GM12801 (cell line): Measurements from ENCODE around the gene FAM98A.

Experiments used
- TF ChIP-seq, protein P1 (sequence below): IDR thresholded peaks from one replicate; pipeline ENCODE4 v1.5.1; 2011; ENCODE audit warnings: control low read depth; ENCODE audit not compliant: insufficient read length; ENCODE audit errors: extremely low read depth

Gene FAM98A

DNA sequence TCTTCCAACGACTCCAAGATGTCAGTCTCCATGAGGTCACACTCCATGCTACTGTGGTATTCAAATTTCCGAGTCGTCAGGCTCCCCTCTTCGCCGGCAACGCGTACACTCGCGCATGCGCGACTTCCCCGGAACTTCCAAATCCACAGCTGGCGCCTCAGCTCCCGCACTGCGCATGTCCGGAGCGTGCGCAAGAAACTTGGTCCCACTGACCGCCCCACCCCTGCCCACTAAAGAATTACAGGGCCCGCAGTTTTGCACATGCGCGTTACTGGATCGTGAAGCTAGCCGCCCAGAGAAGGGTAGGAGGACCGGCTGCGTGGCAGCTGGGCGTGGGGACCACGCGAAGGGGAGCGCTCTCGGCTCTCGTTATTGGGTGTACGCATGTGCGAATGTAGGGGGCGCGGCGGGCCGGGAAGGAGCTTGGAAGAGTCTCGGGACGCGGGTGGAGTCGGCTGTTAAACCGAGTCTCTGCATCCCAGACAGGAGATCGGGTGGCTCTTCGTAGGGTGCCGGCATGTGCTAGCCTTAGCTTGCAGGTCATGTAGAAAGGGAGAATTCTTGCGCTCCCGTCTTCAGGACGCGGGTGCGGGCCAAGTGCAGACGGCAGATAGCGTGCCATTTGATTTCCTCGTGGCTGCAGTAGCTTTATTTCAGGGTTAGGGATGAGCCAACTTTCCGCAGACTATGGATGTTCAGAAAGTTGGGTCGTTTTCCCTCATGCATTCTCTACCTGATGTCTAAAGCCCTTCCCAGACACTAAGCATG lies at the start of gene FAM98A:
Gene FAM98A (minus strand): TSS at position 125 of the 768 bp plus-strand sequence. CDS start 78 bp downstream, at position 47.
- TF ChIP-seq, protein P1, sequence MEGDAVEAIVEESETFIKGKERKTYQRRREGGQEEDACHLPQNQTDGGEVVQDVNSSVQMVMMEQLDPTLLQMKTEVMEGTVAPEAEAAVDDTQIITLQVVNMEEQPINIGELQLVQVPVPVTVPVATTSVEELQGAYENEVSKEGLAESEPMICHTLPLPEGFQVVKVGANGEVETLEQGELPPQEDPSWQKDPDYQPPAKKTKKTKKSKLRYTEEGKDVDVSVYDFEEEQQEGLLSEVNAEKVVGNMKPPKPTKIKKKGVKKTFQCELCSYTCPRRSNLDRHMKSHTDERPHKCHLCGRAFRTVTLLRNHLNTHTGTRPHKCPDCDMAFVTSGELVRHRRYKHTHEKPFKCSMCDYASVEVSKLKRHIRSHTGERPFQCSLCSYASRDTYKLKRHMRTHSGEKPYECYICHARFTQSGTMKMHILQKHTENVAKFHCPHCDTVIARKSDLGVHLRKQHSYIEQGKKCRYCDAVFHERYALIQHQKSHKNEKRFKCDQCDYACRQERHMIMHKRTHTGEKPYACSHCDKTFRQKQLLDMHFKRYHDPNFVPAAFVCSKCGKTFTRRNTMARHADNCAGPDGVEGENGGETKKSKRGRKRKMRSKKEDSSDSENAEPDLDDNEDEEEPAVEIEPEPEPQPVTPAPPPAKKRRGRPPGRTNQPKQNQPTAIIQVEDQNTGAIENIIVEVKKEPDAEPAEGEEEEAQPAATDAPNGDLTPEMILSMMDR = no peak

DNA sequence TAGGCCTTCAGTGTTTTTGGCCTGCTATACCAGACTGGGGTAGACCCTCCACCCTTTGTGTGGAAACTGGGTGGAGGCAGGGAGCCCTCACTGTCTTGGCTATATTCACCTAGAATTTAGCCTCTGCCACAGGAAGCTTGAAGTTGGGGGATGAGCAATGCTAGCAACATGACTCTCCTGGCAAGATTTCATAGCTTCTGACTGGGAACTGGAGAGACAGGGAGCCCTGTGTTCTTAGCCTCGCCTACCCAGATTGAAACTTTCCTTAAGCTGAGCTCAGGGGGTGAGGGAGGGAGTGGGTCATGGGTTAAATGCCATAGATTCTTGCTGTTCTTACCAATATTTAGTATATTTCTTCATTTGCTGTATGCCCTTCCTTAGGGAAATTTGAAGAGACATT lies 46.8 kb upstream of the FAM98A start:
- TF ChIP-seq, protein P1 = no peak

DNA sequence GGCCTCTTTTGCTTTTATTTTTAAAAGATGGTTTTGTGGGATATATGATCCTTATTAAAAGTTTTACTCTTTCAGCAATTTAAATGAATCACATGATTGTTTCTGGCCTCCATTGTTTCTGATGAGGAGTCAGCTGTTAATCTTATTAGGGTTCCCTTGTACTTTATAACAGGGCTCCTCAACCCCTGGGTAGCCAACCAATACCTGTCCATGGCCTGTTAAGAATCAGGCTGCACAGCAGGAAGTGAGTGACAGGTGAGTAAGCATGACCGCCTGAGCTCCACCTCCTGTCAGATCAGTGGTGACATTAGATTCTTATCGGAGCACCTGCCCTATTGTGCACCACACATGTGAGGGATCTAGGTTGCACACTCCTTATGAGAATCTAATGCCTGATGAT lies 45.1 kb upstream of the FAM98A start:
- TF ChIP-seq, protein P1 = no peak

DNA sequence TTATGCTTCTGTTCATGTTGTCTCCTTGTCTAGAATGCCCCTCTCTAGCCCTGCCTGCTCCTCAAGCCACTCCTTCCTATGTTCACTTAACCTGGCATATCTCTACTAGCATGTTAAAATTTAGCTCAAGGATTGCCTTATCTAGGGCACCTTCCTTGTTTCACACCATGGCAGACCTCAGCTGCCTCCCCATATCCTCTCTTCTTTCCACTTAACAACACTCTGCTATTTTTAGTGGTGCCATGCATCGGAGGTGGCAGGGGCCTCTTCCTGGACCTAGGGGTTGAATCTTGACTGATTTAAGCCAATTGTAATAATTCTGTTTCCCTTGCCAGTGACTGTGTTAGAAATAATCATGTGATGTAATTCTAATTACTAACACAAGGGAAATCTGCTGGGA lies 36.9 kb upstream of the FAM98A start:
- TF ChIP-seq, protein P1 = no peak

DNA sequence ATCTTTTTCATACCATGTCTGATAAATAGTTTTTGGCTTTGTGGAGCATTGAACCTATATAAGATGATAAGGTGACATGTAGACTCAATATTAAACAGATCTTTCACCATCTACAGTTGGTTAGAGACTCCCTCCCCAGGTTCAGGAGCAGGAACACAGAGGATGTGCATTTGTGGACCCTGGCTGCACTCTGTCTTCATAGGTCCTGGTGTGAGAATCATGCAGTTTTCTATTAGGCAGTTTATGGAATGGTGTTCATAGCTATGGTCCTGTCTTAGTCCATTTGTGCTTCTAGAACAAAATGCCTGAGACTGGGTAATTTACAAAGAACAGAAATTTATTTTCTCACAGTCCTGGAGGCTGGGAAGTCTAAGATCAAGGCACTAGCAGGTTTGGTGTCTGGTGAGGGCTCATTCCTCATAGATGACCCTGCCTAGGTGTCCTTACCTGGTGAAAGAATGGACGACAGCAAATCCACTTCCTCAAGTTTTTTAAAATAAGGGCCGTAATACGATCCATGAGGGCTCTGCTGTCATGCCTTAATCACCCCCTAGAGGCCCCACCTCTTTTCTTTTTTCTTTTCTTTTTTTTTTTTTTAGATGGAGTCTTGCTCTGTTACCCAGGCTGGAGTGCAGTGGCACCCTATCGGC lies 35.3 kb upstream of the FAM98A start:
- TF ChIP-seq, protein P1 = no peak

DNA sequence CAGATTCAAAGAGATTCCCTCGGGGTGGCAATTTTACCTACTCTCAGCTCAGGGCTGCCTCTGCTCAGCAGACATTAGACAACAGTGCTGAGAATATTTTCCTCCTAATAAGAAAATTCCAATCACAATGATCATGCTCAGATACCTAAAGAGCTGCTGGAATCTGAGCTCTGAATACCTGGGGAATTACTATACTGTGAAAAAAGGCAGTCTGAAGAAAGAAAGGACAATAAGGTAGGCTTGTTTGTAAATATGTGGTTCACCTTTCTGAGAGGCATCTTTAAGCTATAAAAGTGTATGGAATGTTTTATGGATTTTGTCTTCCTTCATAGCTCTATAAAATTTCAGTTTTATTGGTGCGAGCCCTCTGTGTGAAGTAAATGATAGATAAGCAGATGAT lies 34.2 kb upstream of the FAM98A start:
- TF ChIP-seq, protein P1 = no peak

DNA sequence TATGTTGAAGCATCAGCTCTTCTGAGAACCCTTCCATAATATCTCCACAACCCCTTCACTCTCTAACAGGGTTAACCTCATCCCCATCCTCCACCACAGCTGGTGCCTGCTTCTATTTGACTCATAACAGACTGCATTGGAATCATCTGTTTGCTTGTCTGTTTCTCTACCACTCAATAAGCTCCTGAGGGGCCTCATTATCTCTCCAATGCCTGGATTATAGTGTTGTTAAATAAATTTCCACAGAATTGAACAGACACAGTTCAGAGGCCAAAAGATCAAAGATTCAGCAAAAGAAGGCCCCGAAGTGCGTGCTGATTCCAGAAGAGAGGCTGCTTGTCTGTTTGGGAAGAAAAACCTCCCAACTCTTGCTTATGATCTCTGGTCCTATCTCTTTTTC lies 33.7 kb upstream of the FAM98A start:
- TF ChIP-seq, protein P1 = no peak
